HAP-1 (cell line): ENCODE results near the gene LMO2.
"Not testable (repeated sequence)": the region's sequence is repeated elsewhere in the genome, so short reads cannot be mapped to it uniquely, and the experiment has no call there.

Experiments used
- DNase-seq, 2 experiments: peaks; one replicate each; pipeline ENCODE4 v3.0.0-alpha.2; 2016 to 2020; ENCODE audit warnings: low spot score in 2 of 2
- H3K27me3 ChIP-seq: fragments of 250-450 bp; sonication (Bioruptor Pico); 2 replicates; pipeline ENCODE4 v1.5.1; 2020; ENCODE audit warnings: low read depth, mild to moderate bottlenecking, moderate library complexity
- H3K36me3 ChIP-seq: fragments of 250-450 bp; sonication (Bioruptor Pico); replicated peaks from 2 replicates; pipeline ENCODE4 v1.5.1; 2020; ENCODE audit warnings: mild to moderate bottlenecking
- H3K4me1 ChIP-seq: fragments of 250-450 bp; sonication (Bioruptor Pico); 2 replicates; pipeline ENCODE4 v1.5.1; 2020; ENCODE audit warnings: mild to moderate bottlenecking
- H3K4me3 ChIP-seq: fragments of 250-450 bp; sonication (Bioruptor Pico); 2 replicates; pipeline ENCODE4 v1.5.1; 2020; ENCODE audit warnings: mild to moderate bottlenecking, moderate library complexity
- H3K9me3 ChIP-seq: fragments of 250-450 bp; sonication (Bioruptor Pico); 2 replicates; pipeline ENCODE4 v1.5.1; 2020; ENCODE audit warnings: mild to moderate bottlenecking, moderate library complexity
- in situ Hi-C: fragments of 300-500 bp; cut with MboI; formaldehyde crosslinking; loops from 3 replicates; pipeline ENCODE4 v1.14.3; 2020; ENCODE audit warnings: low sequenced_read_pairs, inconsistent platforms, mixed read lengths

The LMO2 gene

DNA sequence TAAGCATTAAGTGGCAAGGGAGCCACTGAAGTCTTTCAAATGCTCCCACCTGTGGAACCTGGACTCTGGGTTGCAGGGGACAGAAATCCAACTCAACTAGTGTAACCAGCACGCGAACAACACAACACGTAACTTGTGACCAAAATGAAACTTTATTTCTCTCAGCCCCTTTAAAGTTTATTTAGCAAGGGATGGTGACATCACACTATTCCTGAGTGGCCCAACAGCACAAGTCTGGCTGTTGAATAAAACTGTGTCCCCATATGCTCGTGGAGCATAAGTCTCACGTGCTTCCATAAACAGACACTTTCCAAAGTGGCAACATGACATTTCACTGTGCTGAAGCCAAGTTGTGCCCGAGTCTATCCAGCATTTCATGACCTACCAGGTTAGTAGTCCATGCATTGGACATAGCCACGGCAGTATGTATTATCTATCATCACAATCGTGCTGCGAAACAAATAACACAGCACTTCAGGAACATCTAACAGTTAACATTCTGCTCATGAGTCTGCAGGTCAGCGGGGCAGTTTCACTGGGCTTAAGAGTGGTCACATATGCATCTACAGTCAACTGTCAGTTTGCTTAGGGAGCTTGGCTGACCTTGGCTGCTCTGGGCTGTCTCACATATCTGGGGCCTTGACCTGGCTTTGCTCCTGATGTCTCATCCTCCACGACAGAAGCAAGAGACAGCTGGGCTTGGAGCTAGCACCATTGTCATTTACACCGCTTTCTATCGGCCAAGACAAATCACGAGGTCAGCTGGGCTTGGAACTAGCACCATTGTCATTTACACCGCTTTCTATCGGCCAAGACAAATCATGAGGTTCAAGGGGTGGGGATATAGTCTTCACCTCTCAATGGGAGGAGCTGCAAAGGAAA is 35.0 kb upstream of the LMO2 start:
- Histone ChIP-seq H3K36me3 (no peaks in the 10 kb centered on the region), H3K4me1 (no peaks in the 10 kb centered on the region), H3K27me3 (no peaks in the 10 kb centered on the region), H3K4me3 (no peak overlapping the region), H3K9me3 (no peaks in the 10 kb centered on the region)
- no peak for DNase-seq
- in situ Hi-C loops, result no loop called here

- no peaks in the 10 kb centered on the region for H3K4me1 ChIP-seq
- H3K4me3 ChIP-seq, result no peak overlapping the region
- no peaks in the 10 kb centered on the region for H3K9me3 ChIP-seq
- in situ Hi-C loops, result no loop called here
- H3K27me3 ChIP-seq, result no peaks in the 10 kb centered on the region
- no peak for DNase-seq
- no peaks in the 10 kb centered on the region for H3K36me3 ChIP-seq
Observed at GRCh38 chr11:33924341-33924740, 32.5 kb upstream of the LMO2 start.

DNA sequence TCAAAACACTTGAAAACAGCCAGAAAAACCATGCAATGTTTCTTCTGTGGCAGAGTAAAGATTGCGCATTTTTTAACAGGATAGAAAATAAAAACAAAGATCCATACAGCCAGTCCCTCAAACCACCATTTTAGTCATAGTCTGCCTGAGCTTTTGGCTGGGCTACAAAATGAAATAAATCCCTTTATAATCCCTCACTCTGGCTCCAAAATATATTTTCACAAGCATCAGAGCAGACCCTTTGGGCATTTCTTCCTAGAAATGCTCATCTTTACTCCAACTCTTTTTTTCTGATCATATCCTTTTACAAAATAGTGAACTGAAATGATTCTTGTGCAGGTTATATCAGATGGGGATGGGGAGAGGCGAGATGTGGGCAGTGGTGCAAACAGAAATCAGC is 31.8 kb upstream of the LMO2 start:
- H3K4me1 ChIP-seq, result no peaks in the 10 kb centered on the region
- in situ Hi-C loops, result no loop called here
- no peaks in the 10 kb centered on the region for H3K27me3 ChIP-seq
- H3K4me3 ChIP-seq, result no peak overlapping the region
- no peaks in the 10 kb centered on the region for H3K36me3 ChIP-seq
- H3K9me3 ChIP-seq, result no peaks in the 10 kb centered on the region
- no peak for DNase-seq

DNA sequence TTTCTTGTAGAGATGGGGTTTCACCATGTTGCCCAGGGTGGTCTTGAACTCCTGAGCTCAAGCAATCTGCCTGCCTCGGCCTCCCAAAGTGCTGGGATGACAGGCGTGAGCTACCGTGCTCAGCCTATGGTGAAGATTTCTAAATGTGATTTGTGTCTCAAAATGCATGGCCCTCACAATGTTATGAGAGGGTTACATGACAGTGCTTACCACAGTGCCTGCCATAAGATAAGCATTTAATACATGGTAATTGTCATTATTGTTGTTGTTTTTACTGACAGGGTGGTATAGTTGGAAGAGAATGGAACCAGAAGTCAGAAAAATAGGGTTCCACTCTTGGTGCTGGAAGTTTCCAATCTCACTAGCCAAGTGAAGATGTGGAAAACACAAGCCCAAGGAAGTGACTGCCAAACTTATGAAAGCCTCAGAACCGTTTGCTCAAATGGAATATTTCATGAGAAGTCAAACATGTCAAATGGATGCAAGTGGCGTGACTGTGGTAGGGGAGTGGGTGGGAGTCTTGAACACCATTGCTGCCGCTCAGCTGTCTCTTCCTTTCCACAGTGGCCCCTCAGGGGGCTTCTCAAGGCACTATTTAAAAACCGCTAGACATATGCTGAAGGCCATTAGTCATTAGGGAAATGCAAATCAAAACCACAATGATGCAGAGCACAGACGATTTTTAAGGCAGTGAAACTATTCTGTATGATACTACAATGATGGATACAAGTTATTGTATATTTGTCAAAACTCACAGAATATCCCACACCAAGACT is 29.1 kb upstream of the LMO2 start:
- no peaks in the 10 kb centered on the region for H3K36me3 ChIP-seq
- no peaks in the 10 kb centered on the region for H3K4me1 ChIP-seq
- no peak for DNase-seq
- no peak overlapping the region for H3K4me3 ChIP-seq
- H3K27me3 ChIP-seq, result no peaks in the 10 kb centered on the region
- in situ Hi-C loops, result no loop called here
- H3K9me3 ChIP-seq, result no peaks in the 10 kb centered on the region

GRCh38 chr11:33919645-33920044 is 27.8 kb upstream of the LMO2 start:
- no peaks in the 10 kb centered on the region for H3K4me1 ChIP-seq
- no peaks in the 10 kb centered on the region for H3K9me3 ChIP-seq
- no peaks in the 10 kb centered on the region for H3K36me3 ChIP-seq
- in situ Hi-C loops, result no loop called here
- H3K27me3 ChIP-seq, result no peaks in the 10 kb centered on the region
- no peak overlapping the region for H3K4me3 ChIP-seq
- no peak for DNase-seq

- H3K36me3 ChIP-seq, H3K4me1 ChIP-seq, H3K9me3 ChIP-seq, in situ Hi-C loops, DNase-seq, H3K27me3 ChIP-seq, H3K4me3 ChIP-seq: not testable (repeated sequence)
Observed at GRCh38 chr11:33917402-33917801, 25.5 kb upstream of the LMO2 start.

- H3K36me3 ChIP-seq, result no peaks in the 10 kb centered on the region
- H3K27me3 ChIP-seq, result no peaks in the 10 kb centered on the region
- in situ Hi-C loops, result no loop called here
Observed at GRCh38 chr11:33916736-33917135, 24.9 kb upstream of the LMO2 start.

GRCh38 chr11:33915526-33915925 is 23.6 kb upstream of the LMO2 start:
- Histone ChIP-seq H3K9me3 (no peaks in the 10 kb centered on the region), H3K36me3 (no peaks in the 10 kb centered on the region), H3K4me1 (no peaks in the 10 kb centered on the region), H3K27me3 (no peaks in the 10 kb centered on the region), H3K4me3 (no peak overlapping the region)
- DNase-seq, result no peak
- in situ Hi-C loops, result no loop called here

More at GRCh38 chr11:33916736-33917135, 24.9 kb upstream of the LMO2 start:
- Histone ChIP-seq H3K4me1 (no peaks in the 10 kb centered on the region), H3K9me3 (no peaks in the 10 kb centered on the region), H3K4me3 (no peak overlapping the region)
- no peak for DNase-seq

DNA sequence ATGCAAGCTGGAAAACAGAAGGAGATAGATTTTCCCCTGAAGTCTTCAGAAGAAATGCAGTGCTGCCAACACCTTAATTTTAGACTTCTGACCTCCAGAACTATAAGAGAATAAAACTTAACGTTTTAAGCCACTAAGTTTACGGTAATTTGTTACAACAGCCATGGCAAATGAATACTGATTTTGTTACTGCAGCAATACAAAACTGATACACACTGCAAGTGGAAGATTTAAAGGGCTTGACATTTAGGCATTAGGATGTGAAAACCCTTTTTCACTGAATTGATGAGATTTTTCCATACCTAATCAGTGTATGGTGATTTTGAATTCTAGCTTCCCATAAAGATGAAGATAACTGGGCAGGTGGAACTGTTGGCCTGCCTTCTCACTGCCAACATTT is 22.1 kb upstream of the LMO2 start:
- no peak for DNase-seq
- H3K9me3 ChIP-seq, result no peaks in the 10 kb centered on the region
- H3K4me3 ChIP-seq, result no peak overlapping the region
- no peaks in the 10 kb centered on the region for H3K27me3 ChIP-seq
- no peaks in the 10 kb centered on the region for H3K36me3 ChIP-seq
- no peaks in the 10 kb centered on the region for H3K4me1 ChIP-seq
- in situ Hi-C loops, result no loop called here

DNA sequence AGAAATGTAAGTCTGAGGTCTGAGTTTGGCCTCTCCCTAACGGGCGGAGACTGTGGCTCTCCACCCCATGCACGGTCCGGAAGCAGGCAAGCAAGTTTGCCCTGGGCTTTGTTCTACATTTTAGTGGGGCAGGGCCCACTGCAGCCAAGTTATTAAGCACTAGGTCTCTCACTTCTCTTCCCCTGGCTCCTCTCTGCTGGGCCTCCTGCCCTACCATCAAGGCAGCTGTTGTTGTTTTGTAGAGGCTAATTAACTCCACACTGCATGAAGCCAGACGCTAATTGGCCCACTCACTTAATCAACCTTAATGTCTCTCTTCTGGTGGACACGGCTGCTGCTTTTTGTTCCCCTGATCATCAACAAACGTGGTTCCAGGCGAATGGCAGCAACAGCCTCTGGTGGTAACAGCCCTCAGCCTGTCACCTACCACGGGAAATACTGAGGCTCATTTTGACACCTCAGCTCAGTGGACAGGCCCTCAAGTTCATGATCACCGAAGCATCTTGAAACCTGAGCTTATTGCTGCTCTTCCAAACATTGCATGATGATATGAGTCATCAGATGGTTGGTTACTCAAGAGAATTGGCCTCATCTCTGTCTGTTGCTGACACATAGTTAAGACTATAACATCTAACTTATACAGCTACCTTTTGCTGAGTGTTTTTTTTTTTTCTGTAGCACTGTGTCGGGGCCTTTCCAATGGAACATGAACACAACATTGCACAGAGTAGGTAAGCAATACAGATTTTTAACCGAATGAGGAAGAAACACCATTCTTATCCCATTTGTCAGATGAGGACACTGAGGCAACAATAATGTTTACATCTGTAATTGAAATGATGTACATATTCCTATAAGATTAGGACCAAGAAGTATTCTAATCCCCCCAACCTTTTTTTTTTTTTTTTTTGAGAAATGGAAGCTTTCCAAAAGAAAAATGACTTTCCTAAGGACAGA is 20.8 kb upstream of the LMO2 start:
- Histone ChIP-seq H3K9me3 (no peaks in the 10 kb centered on the region), H3K36me3 (no peaks in the 10 kb centered on the region), H3K27me3 (peaks cover under 1% of the 10 kb centered on the region; the same call in 1 of the 2 replicates), H3K4me1 (no peaks in the 10 kb centered on the region), H3K4me3 (no peak overlapping the region)
- no peak for DNase-seq
- in situ Hi-C loops, result no loop called here

GRCh38 chr11:33910958-33911339 is 19.1 kb upstream of the LMO2 start:
- DNase-seq, result no peak
- peaks cover 3% of the 10 kb centered on the region; the same call in 1 of the 2 replicates for H3K27me3 ChIP-seq
- H3K9me3 ChIP-seq, result no peaks in the 10 kb centered on the region
- in situ Hi-C loops, result no loop called here
- H3K4me3 ChIP-seq, result no peak overlapping the region
- peaks cover 2% of the 10 kb centered on the region; the same call in 1 of the 2 replicates for H3K4me1 ChIP-seq
- no peaks in the 10 kb centered on the region for H3K36me3 ChIP-seq

DNA sequence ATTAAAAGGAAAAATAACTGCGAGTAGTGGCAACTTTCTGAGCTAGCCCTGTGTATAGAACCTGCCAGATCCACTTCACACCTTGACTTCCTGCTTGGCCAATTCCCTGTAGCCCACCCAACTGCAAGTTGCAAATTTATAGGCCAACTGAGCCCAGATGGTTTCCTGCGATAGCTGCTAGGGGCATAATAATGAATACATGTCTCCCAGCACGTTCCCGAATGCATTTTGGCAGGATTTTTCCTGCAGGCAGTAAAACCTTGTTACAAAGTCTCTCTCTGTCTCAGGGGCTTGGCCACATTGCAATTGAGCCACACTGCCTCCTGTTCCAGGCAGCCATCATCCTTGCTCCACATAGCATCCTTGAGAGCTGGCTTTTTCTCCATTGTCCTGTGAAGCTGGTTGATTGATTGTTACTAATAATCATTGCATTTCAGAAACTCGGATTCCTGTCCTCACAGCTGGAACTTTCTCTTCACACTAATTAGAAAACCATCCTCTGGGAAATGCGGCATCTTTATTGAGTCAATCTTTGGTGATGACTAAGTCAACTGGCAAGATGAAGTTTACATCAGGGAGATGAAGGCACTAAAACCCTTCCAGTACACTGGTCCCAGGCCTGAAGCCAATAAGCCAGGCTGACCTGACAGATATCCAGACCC is 18.6 kb upstream of the LMO2 start:
- Histone ChIP-seq H3K27me3 (peaks cover 3% of the 10 kb centered on the region; the same call in 1 of the 2 replicates), H3K4me1 (peaks cover 2% of the 10 kb centered on the region; the same call in 1 of the 2 replicates), H3K4me3 (no peak overlapping the region), H3K9me3 (no peaks in the 10 kb centered on the region), H3K36me3 (no peaks in the 10 kb centered on the region)
- in situ Hi-C loops, result no loop called here
- DNase-seq, result no peak

DNA sequence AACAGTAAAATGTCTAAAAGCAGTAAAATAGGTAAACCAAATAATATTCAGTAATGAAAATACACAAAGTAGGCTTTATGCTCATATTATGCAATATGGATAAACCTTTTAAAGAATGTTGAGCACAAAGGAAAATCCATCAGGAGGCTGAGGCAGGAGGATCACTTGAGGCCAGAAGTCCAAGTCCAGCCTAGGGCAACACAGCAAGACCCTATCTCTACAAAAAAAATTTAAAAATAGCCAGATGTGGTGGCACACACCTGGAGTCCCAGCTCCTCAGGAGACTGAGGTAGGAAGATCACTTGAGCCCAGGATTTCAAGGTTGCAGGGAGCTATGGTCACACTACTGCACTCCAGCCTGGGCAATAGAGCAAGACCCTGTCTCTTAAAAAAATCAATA is 17.7 kb upstream of the LMO2 start:
- Histone ChIP-seq H3K27me3 (peaks cover 3% of the 10 kb centered on the region; the same call in 1 of the 2 replicates), H3K9me3 (no peaks in the 10 kb centered on the region), H3K4me1 (peaks cover 2% of the 10 kb centered on the region; the same call in 1 of the 2 replicates), H3K36me3 (no peaks in the 10 kb centered on the region), H3K4me3 (no peak overlapping the region)
- no peak for DNase-seq
- in situ Hi-C loops, result no loop called here
